ENCODE results near the gene RNASE11. TPM values are rescaled to one million over a fixed set of nuclear protein-coding genes. Genes with fewer than 3 reads are reported as not detected.
A peak's percentile ranks its signal among the peaks of the same experiment; 100 is the strongest.

RNASE11 gene
- total and polyA plus RNA-seq, 9 of the 15 experiments (the other 6 are each of a cell fraction or from before 2014, with no cell fraction given): 0.16 to 0.29 (median 0.22) TPM; not detected in 6

DNA sequence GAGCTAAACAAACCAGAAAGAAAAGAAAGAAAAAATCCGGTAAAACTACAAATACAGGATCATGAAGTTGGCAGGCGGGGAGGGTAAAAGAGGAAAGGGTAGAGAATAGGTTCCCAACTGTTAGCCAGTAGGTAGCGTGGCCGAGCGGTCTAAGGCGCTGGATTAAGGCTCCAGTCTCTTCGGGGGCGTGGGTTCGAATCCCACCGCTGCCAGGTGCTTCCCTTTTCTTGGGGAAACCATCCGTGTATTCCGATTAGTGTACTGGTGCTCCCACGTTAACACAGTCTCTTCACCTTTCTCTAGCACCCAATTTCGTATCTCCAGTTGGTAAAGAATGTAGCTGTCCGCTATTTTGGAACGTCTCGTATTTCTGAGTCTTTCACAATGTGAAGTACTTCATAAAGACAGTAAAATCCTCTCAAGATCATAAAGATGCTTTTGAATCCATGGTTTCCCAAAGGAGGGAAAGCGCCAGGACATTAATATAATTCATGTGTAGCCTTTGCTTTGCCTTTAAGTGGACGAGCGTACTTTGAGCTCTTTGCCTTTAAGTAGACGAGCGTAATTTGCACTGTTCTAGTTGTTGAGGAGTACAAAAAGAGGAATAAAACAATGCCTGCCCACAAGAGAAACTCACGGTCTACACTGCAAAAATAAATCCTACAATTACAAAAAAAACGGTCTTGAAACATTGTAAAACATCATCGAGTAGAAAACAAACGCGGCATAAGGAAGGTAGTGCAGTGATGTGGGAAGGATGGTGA is 22.4 kb upstream of the RNASE11 start (continued):
- TF ChIP-seq, protein P1, sequence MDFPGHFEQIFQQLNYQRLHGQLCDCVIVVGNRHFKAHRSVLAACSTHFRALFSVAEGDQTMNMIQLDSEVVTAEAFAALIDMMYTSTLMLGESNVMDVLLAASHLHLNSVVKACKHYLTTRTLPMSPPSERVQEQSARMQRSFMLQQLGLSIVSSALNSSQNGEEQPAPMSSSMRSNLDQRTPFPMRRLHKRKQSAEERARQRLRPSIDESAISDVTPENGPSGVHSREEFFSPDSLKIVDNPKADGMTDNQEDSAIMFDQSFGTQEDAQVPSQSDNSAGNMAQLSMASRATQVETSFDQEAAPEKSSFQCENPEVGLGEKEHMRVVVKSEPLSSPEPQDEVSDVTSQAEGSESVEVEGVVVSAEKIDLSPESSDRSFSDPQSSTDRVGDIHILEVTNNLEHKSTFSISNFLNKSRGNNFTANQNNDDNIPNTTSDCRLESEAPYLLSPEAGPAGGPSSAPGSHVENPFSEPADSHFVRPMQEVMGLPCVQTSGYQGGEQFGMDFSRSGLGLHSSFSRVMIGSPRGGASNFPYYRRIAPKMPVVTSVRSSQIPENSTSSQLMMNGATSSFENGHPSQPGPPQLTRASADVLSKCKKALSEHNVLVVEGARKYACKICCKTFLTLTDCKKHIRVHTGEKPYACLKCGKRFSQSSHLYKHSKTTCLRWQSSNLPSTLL (IDR thresholded peaks at IDR 0.05): peak; percentile 77; the same call in 1 of the 2 replicates
- TF ChIP-seq, protein P2, sequence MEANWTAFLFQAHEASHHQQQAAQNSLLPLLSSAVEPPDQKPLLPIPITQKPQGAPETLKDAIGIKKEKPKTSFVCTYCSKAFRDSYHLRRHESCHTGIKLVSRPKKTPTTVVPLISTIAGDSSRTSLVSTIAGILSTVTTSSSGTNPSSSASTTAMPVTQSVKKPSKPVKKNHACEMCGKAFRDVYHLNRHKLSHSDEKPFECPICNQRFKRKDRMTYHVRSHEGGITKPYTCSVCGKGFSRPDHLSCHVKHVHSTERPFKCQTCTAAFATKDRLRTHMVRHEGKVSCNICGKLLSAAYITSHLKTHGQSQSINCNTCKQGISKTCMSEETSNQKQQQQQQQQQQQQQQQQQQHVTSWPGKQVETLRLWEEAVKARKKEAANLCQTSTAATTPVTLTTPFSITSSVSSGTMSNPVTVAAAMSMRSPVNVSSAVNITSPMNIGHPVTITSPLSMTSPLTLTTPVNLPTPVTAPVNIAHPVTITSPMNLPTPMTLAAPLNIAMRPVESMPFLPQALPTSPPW (CRISPR knock-in tag; IDR thresholded peaks at IDR 0.05): 0 out of 2 replicates have a peak, but pooled peaks have one; percentile 26
- TF ChIP-seq NFIC (IDR thresholded peaks at IDR 0.05): peak; percentile 71

All from K562 (cell line).